ENCODE data around the gene PNLIPRP2.

The PNLIPRP2 gene

GRCh38 chr10:116663342-116663741 is 42.6 kb downstream of the PNLIPRP2 start (continued):
- TF ChIP-seq ZNF214 (tag by site-specific recombination; IDR thresholded peaks at IDR 0.05; ENCODE audit: borderline replicate concordance) (no peak), ZNF16 (tag by site-specific recombination; IDR thresholded peaks at IDR 0.05; ENCODE audit: low read depth) (no peak), ZNF221 (tag by site-specific recombination; IDR thresholded peaks at IDR 0.05; ENCODE audit: borderline replicate concordance) (no peak), GLIS1 (tag by site-specific recombination; IDR thresholded peaks at IDR 0.05) (no peak), ATF2 (tag by site-specific recombination; IDR thresholded peaks at IDR 0.05; ENCODE audit: low read depth) (no peak)

DNA sequence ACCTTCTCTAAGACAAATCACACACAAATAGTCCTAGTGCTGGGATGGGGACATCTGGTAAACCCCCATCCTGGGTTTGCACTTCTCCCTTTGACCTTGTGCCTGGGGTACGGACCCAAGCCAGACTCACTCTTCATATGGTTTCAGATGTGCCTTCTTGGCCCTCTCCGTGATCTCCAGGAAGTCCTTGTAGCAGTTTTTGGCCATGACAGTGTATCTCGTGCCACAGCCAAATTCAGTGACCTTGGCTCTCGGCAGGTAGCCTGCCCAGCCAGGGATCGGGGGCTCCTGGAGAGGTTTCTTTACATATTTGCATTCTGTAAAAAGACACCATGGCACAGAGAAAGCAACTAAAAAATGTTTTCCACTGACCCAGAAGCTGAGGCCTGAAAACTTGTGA is 43.9 kb downstream of the PNLIPRP2 start:
- Histone ChIP-seq H3K9me3 (ENCODE audit: control insufficient read depth, insufficient read depth, low read depth, low read length) (no peaks in the 10 kb centered on the region), H3K36me3 (ENCODE audit: control insufficient read depth in 2 of 2, insufficient read depth in 1 of 2, low read length in 2 of 2) (peaks cover 0 to 39% of the 10 kb centered on the region in 2 experiments; a peak in 1 of 3 replicates), H3K4me1 (ENCODE audit: control insufficient read depth, insufficient read depth, low read length) (no peaks in the 10 kb centered on the region), H3K4me3 (ENCODE audit: low read depth, low read length) (no peak overlapping the region), H3K27ac (ENCODE audit: extremely low read depth, low read depth, low read length) (no peak overlapping the region)
- ChIA-PET CTCF (no interaction called here), POLR2A (no interaction called here)
- TF ChIP-seq, protein P1, sequence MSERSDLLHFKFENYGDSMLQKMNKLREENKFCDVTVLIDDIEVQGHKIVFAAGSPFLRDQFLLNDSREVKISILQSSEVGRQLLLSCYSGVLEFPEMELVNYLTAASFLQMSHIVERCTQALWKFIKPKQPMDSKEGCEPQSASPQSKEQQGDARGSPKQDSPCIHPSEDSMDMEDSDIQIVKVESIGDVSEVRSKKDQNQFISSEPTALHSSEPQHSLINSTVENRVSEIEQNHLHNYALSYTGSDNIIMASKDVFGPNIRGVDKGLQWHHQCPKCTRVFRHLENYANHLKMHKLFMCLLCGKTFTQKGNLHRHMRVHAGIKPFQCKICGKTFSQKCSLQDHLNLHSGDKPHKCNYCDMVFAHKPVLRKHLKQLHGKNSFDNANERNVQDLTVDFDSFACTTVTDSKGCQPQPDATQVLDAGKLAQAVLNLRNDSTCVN (tag by site-specific recombination; optimal IDR thresholded peaks at IDR 0.05), result no peak

- peaks cover 0 to 39% of the 10 kb centered on the region in 2 experiments; a peak in 1 of 3 replicates for H3K36me3 ChIP-seq (ENCODE audit: control insufficient read depth in 2 of 2, insufficient read depth in 1 of 2, low read length in 2 of 2)
- no peaks in the 10 kb centered on the region for H3K4me1 ChIP-seq (ENCODE audit: control insufficient read depth, insufficient read depth, low read length)
- H3K27ac ChIP-seq (ENCODE audit: extremely low read depth, low read depth, low read length), result no peak overlapping the region
- ChIA-PET CTCF (interaction anchor here (0.5 to 1.4 kb wide), 2 partner anchors 10 to 989 kb away, joined by 3 to 4 read pairs; no protein-coding TSS in a partner anchor), POLR2A (no interaction called here)
- no peaks in the 10 kb centered on the region for H3K9me3 ChIP-seq (ENCODE audit: control insufficient read depth, insufficient read depth, low read depth, low read length)
- no peak for TF ChIP-seq ZNF501 (tag by site-specific recombination; IDR thresholded peaks at IDR 0.05)
- H3K4me3 ChIP-seq (ENCODE audit: low read depth, low read length), result no peak overlapping the region
Observed at GRCh38 chr10:116665541-116666125, 44.9 kb downstream of the PNLIPRP2 start.

GRCh38 chr10:116667484-116667883 is 46.7 kb downstream of the PNLIPRP2 start:
- ChIA-PET POLR2A (no interaction called here), CTCF (no interaction called here)
- TF ChIP-seq, protein P2, sequence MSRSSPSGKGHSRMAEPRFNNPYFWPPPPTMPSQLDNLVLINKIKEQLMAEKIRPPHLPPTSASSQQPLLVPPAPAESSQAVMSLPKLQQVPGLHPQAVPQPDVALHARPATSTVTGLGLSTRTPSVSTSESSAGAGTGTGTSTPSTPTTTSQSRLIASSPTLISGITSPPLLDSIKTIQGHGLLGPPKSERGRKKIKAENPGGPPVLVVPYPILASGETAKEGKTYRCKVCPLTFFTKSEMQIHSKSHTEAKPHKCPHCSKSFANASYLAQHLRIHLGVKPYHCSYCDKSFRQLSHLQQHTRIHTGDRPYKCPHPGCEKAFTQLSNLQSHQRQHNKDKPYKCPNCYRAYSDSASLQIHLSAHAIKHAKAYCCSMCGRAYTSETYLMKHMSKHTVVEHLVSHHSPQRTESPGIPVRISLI (tag by site-specific recombination; IDR thresholded peaks at IDR 0.05), result no peak
- TF ChIP-seq PRDM6 (tag by site-specific recombination; IDR thresholded peaks at IDR 0.05) (no peak), ZNF768 (tag by site-specific recombination; IDR thresholded peaks at IDR 0.05) (no peak), ZSCAN23 (tag by site-specific recombination; IDR thresholded peaks at IDR 0.05) (no peak), ZNF155 (tag by site-specific recombination; IDR thresholded peaks at IDR 0.05) (no peak), ZNF571 (tag by site-specific recombination; IDR thresholded peaks at IDR 0.05) (no peak), ZBTB48 (tag by site-specific recombination; IDR thresholded peaks at IDR 0.05) (no peak), ZNF843 (tag by site-specific recombination; IDR thresholded peaks at IDR 0.05) (no peak)
- TF ChIP-seq, protein P3, sequence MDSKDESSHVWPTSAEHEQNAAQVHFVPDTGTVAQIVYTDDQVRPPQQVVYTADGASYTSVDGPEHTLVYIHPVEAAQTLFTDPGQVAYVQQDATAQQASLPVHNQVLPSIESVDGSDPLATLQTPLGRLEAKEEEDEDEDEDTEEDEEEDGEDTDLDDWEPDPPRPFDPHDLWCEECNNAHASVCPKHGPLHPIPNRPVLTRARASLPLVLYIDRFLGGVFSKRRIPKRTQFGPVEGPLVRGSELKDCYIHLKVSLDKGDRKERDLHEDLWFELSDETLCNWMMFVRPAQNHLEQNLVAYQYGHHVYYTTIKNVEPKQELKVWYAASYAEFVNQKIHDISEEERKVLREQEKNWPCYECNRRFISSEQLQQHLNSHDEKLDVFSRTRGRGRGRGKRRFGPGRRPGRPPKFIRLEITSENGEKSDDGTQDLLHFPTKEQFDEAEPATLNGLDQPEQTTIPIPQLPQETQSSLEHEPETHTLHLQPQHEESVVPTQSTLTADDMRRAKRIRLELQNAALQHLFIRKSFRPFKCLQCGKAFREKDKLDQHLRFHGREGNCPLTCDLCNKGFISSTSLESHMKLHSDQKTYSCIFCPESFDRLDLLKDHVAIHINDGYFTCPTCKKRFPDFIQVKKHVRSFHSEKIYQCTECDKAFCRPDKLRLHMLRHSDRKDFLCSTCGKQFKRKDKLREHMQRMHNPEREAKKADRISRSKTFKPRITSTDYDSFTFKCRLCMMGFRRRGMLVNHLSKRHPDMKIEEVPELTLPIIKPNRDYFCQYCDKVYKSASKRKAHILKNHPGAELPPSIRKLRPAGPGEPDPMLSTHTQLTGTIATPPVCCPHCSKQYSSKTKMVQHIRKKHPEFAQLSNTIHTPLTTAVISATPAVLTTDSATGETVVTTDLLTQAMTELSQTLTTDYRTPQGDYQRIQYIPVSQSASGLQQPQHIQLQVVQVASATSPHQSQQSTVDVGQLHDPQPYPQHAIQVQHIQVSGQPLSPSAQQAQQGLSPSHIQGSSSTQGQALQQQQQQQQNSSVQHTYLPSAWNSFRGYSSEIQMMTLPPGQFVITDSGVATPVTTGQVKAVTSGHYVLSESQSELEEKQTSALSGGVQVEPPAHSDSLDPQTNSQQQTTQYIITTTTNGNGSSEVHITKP (tag by site-specific recombination; IDR thresholded peaks at IDR 0.05), result no peak

More at GRCh38 chr10:116667484-116667883, 46.7 kb downstream of the PNLIPRP2 start:
- Histone ChIP-seq H3K27ac (ENCODE audit: extremely low read depth, low read depth, low read length) (no peak overlapping the region), H3K9me3 (ENCODE audit: control insufficient read depth, insufficient read depth, low read depth, low read length) (no peaks in the 10 kb centered on the region), H3K4me3 (ENCODE audit: low read depth, low read length) (no peak overlapping the region), H3K36me3 (ENCODE audit: control insufficient read depth in 2 of 2, insufficient read depth in 1 of 2, low read length in 2 of 2) (peaks cover 0 to 39% of the 10 kb centered on the region in 2 experiments; a peak in 1 of 3 replicates), H3K4me1 (ENCODE audit: control insufficient read depth, insufficient read depth, low read length) (peaks cover 3% of the 10 kb centered on the region; the same call in 1 of the 2 replicates)

All from HEK293 (cell line).